Medulla oblongata (tissue), 1 donor: ENCODE results near the gene TMC4.
"Not testable (repeated sequence)": the region's sequence is repeated elsewhere in the genome, so short reads cannot be mapped to it uniquely, and the experiment has no call there.

Source experiments
- DNase-seq: peaks from one replicate; pipeline ENCODE4 v3.0.0-alpha.2; 2015; ENCODE audit errors: extremely low spot score

TMC4 gene, protein sequence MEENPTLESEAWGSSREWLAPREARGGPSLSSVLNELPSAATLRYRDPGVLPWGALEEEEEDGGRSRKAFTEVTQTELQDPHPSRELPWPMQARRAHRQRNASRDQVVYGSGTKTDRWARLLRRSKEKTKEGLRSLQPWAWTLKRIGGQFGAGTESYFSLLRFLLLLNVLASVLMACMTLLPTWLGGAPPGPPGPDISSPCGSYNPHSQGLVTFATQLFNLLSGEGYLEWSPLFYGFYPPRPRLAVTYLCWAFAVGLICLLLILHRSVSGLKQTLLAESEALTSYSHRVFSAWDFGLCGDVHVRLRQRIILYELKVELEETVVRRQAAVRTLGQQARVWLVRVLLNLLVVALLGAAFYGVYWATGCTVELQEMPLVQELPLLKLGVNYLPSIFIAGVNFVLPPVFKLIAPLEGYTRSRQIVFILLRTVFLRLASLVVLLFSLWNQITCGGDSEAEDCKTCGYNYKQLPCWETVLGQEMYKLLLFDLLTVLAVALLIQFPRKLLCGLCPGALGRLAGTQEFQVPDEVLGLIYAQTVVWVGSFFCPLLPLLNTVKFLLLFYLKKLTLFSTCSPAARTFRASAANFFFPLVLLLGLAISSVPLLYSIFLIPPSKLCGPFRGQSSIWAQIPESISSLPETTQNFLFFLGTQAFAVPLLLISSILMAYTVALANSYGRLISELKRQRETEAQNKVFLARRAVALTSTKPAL

DNA sequence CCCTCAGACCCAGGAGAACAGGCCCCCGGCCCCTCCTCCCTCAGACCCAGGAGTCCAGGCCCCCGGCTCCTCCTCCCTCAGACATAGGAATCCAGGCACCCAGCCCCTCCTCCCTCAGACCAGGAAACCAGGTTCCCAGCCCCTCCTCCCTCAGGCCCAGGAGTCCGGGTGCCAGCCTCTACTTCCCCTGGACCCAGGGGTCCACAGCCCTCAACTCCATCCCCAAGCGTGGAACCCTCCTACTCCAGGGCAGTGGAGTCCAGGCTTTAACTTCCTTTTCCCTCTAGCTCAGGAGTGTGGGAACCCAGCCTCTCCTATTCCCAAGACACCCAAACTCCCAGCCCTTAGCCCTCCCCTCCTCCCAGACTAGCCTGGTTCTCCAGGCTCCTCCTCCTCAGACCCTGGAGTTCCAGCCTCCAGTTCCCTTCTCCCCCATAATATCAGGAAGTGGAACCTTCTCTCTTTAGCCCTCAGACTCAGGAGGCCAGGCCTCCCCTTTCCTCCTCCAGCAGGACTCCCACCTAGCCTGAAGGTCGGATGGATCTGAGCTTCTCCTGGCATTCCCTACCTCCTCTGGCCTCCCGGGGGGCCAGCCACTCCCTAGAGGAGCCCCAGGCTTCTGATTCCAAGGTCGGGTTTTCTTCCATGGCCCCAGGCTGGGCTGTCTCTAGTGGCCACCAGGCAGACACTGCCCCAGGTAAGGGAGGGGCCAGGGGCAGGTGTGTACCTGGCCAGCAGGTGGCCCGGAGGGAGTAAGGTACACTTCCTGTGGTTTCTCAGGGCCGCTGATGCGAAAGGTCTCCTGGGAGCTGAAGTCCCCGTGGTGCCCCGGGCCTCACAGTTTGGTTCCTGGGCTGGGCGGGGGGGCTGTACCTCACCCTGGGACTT lies at the start of gene TMC4:
Gene TMC4, minus strand, starts transcription at position 690 of the 888 bp plus-strand sequence. Its CDS starts 43 bp downstream, at position 647.
- DNase-seq, result no peak

DNA sequence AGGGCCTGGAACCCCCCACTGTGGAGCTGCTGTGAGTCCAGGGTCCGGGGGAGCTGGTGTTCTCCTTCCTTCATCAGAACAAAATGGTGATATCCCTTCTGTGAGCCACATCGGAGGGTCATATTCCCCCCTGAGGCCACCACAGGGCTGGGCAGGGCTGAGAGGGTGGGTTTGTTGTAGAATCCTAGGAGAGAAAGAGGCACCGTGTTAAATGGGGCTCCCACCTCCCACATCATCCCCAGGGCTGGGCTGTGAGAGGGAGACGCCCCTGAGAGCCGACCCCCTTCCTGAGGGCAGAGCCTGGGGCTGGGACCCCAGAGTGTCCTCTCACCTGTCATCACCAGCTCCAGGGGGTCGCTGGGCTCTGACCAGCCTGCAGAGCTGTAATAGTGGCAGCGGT lies 49.0 kb upstream of the TMC4 start:
- DNase-seq, result not testable (repeated sequence)

GRCh38 chr19:54219702-54220101 lies 46.7 kb upstream of the TMC4 start:
- DNase-seq, result not testable (repeated sequence)

- DNase-seq, result no peak
These were observed 46.2 kb upstream of the TMC4 start for GRCh38 chr19:54218960-54219661.

- no peak for DNase-seq
These were observed 45.3 kb upstream of the TMC4 start for GRCh38 chr19:54218259-54218658.

DNA sequence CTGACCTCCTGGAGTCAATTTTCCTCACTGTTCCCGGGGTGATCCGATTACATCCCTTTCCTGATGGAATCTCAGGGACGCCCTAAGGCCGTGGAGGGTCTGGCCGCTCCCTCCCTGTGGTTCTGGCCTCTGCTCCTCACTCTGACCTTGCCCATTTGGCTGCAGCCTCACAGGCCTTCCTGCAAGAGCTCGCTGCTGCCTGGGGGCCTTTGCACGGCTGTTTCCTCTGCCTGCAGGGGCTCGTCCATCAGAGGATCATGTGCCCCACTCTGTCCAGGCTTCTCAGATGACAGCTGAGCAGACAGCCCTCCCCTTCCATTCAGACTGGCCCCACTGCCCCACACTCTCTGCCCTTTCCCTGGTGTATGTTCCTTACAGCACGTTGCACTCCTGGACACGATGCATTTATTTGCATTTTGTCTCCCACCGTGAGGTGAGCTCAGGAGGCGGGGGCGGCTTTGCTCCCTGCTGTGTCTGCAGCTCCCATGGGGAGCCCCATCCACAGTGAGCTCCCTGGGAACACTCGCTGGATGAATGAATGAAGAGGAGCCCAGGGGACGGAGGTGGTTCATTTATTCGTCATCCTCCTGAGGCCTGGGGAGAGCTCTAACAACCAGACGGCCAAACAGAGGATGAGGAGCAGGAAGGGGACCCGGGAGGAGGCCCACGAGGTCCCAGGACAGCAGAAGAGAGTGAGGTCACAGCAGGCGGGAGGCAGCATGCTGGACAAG lies 44.7 kb upstream of the TMC4 start:
- DNase-seq, result not testable (repeated sequence)

GRCh38 chr19:54216869-54217268 lies 43.9 kb upstream of the TMC4 start:
- no peak for DNase-seq

- DNase-seq, result not testable (repeated sequence)
These were observed 41.8 kb upstream of the TMC4 start for GRCh38 chr19:54214734-54215133.

DNA sequence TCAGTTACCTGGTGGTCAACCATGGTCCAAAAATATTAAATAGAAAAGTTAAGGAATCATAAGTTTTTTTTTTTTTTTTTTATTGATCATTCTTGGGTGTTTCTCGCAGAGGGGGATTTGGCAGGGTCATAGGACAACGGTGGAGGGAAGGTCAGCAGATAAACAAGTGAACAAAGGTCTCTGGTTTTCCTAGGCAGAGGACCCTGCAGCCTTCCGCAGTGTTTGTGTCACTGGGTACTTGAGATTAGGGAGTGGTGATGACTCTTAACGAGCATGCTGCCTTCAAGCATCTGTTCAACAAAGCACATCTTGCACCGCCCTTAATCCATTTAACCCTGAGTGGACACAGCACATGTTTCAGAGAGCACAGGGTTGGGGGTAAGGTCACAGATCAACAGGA lies 41.3 kb upstream of the TMC4 start:
- DNase-seq, result not testable (repeated sequence)

- no peak for DNase-seq
These were observed 38.3 kb upstream of the TMC4 start for GRCh38 chr19:54211235-54211634.

DNA sequence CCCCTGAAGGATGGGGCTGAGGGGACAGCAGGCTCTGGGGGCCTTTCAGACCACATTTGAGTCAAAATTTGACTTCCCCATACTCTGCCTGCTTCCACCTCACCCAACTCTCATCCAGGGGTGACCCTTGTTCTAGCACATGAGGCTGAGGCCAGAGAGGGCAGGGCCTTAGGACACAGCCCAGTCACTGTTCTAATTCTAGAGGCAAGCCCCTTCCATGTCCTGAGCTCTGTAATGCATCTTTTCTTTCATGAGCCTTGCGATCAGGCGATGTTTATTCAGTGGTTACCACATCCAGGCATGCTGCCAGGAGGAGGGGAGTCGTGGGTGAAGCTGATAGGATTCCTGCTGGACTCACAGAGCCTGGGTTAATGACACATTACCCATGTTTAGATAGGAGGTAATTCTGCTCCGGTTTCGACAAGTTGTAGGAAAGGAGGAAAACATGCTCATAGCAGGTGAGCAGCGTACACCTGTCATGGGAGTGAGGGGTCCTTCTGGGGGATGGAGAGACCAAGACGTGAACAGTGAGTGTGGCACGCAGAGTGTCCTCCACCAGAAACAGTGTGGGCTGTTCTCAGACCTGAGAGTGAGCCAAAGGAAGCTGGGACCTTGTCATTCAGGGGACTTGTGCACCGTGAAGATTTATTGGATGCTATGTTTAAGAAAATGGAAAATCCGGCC lies 37.0 kb upstream of the TMC4 start:
- peak; percentile 95 for DNase-seq

- DNase-seq, result peak; percentile 67
These were observed 36.3 kb upstream of the TMC4 start for GRCh38 chr19:54209058-54209810.

- DNase-seq, result no peak
These were observed 35.8 kb upstream of the TMC4 start for GRCh38 chr19:54208784-54209057.

DNA sequence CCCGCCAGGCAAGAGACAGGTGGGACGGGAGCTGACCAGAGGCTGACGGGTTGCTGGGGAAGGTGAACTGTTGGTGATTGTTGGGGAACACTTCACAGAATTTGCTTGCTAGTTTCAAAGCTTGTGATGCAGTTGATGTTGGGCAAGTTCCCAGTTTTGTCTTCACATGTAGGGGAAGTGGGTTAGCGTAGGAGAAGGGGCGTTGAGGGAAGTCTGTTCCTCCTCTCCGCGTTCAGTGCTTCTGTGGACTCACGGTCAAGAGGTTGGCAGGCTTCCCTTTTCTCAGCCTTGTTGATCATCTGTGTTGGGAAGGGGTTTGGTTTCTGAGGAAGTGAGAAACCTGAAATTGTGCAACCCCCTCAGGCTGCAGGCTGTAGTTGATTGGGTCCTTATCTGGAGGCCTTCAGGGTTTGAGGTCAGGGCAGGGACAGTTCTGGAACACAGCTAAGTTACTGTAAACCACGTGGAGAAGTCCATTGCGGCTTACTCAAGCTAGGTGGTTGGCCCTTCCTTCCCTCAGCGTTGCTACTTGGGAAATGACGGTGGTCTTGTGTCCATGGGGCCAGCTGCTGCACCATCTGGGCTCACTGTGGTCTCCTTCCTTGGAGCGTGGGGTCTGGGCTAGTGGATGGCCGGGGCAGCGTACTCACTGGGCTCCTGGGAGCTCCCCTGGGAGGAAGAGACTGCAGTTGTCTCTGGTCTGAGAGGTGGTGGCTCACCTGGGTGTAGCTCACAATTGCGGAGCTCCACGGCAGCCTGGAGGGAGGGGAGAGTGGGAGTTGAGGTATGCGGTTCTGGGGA lies 35.2 kb upstream of the TMC4 start:
- DNase-seq, result peak; percentile 93

GRCh38 chr19:54207676-54207982 lies 34.7 kb upstream of the TMC4 start:
- DNase-seq, result no peak

DNA sequence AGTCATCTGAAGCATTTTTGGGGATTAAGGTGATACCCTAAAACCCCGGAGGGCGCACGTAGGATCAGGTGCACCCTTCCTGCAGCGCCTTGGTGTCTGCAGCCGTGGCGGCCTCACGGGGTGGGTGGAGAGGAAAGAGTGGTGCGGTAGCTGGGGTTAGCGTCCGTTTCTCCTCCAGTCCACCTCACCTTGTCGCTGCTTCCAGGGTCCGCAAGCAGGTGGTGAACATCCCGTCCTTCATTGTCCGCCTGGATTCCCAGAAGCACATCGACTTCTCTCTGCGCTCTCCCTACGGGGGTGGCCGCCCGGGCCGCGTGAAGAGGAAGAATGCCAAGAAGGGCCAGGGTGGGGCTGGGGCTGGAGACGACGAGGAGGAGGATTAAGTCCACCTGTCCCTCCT lies 34.2 kb upstream of the TMC4 start:
- not testable (repeated sequence) for DNase-seq

DNA sequence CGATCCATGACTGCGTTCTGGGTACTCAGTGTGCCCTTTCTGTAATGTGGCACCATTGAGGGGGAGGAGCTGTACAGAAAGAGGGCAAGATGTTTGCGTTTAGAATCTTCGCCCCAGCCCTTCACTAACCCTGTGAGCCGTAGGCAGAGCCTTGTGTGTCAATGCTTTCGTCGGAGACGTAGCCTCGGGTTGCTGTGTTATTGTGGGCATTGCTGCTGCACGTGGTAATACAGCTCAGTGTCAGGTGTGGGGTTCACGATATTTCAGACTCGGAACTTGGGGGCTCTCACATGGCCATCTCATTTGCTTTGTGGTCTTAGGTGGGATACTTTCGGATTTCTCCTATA lies 33.8 kb upstream of the TMC4 start:
- DNase-seq, result no peak

- DNase-seq, result no peak
These were observed 33.3 kb upstream of the TMC4 start for GRCh38 chr19:54206030-54206830.
